ENCODE results near the gene XDH. TPM values are rescaled to one million over a fixed set of nuclear protein-coding genes. Genes with fewer than 3 reads are reported as not detected.

The XDH gene
- total and polyA plus RNA-seq, 12 donors = 0.01 to 0.16 (median 0.08) TPM; not detected in 7

GRCh38 chr2:31384351-31384750, 30.2 kb downstream of the XDH start:
- H3K27me3 ChIP-seq = peaks cover 0 to 10% (median 0%) of the 10 kb centered on the region in 7 donors
- intact Hi-C loops (cut with DNase I) = no loop called here
- peaks cover 0 to 11% (median 0%) of the 10 kb centered on the region in 9 donors for H3K4me1 ChIP-seq
- DNase-seq (no peak), ATAC-seq (peak in 1 of 8 donors; percentile 38)
- no peaks in the 10 kb centered on the region for H3K36me3 ChIP-seq
- H3K4me3 ChIP-seq = no peak overlapping the region
- no peak for TF ChIP-seq CTCF (IDR thresholded peaks at IDR 0.05)
- no peaks in the 10 kb centered on the region for H3K9me3 ChIP-seq
- WGBS, 2 donors = 82 to 86% methylated on average over 3 of the region's 3 CpGs
- H3K27ac ChIP-seq = no peak overlapping the region

- H3K4me1 ChIP-seq = peaks cover 0 to 11% (median 0%) of the 10 kb centered on the region in 9 donors
- no peak overlapping the region for H3K27ac ChIP-seq
- no peaks in the 10 kb centered on the region for H3K36me3 ChIP-seq
- H3K9me3 ChIP-seq = no peaks in the 10 kb centered on the region
- H3K4me3 ChIP-seq = no peak overlapping the region
- no peak for TF ChIP-seq CTCF (IDR thresholded peaks at IDR 0.05)
- no peak for ATAC-seq
- H3K27me3 ChIP-seq = peaks cover 0 to 10% (median 0%) of the 10 kb centered on the region in 7 donors
- WGBS, 2 donors = 88 to 90% methylated on average over 6 of the region's 6 CpGs
- intact Hi-C loops (cut with DNase I) = no loop called here
- DNase-seq = no peak
Observed at GRCh38 chr2:31383471-31384153, 30.9 kb downstream of the XDH start.

GRCh38 chr2:31382452-31383120, 32.0 kb downstream of the XDH start:
- Histone ChIP-seq H3K9me3 (no peaks in the 10 kb centered on the region), H3K4me1 (peaks cover 0 to 11% (median 0%) of the 10 kb centered on the region in 9 donors), H3K27ac (no peak overlapping the region), H3K27me3 (peaks cover 0 to 6% (median 0%) of the 10 kb centered on the region in 7 donors), H3K4me3 (no peak overlapping the region), H3K36me3 (no peaks in the 10 kb centered on the region)
- no peak for DNase-seq
- no peak for ATAC-seq
- 73 to 78% methylated on average over 8 of the region's 8 CpGs for WGBS, 2 donors
- TF ChIP-seq CTCF (IDR thresholded peaks at IDR 0.05) = no peak
- intact Hi-C loops (cut with DNase I) = no loop called here

GRCh38 chr2:31381601-31382000, 32.9 kb downstream of the XDH start:
- no peak for DNase-seq
- WGBS, 2 donors = 80 to 89% methylated on average over 6 of the region's 6 CpGs

More at GRCh38 chr2:31381601-31382000, 32.9 kb downstream of the XDH start:
- H3K9me3 ChIP-seq = no peaks in the 10 kb centered on the region
- peaks cover 0 to 6% (median 0%) of the 10 kb centered on the region in 7 donors for H3K27me3 ChIP-seq
- H3K4me3 ChIP-seq = no peak overlapping the region
- TF ChIP-seq CTCF (IDR thresholded peaks at IDR 0.05) = no peak
- ATAC-seq = no peak
- peaks cover 0 to 11% (median 0%) of the 10 kb centered on the region in 9 donors for H3K4me1 ChIP-seq
- H3K27ac ChIP-seq = no peak overlapping the region
- intact Hi-C loops (cut with DNase I) = no loop called here
- H3K36me3 ChIP-seq = no peaks in the 10 kb centered on the region
